Mucosa of descending colon (tissue), 3 donors: Measurements from ENCODE around the gene SEMA6D. TPM values are rescaled to one million over a fixed set of nuclear protein-coding genes. Genes with fewer than 3 reads are reported as not detected.

Source experiments
- ATAC-seq: fragments of 200-7000 bp; cut with Tn5 transposase; one replicate; pipeline ENCODE4 v1.9.1; 2020; ENCODE audit warnings: mild to moderate bottlenecking, moderate library complexity
- DNase-seq, 3 donors: peaks; one replicate each; pipeline ENCODE4 v3.0.0-alpha.2; 2020
- H3K36me3 ChIP-seq: fragments of 200-600 bp; one replicate; pipeline ENCODE4 v1.8.0; 2021; ENCODE audit warnings: low read depth, mild to moderate bottlenecking
- H3K4me1 ChIP-seq: fragments of 200-600 bp; one replicate; pipeline ENCODE4 v1.8.0; 2021; ENCODE audit warnings: low read depth, mild to moderate bottlenecking
- H3K4me3 ChIP-seq: fragments of 200-600 bp; one replicate; pipeline ENCODE4 v1.8.0; 2021; ENCODE audit warnings: mild to moderate bottlenecking
- H3K9me3 ChIP-seq: fragments of 200-600 bp; one replicate; pipeline ENCODE4 v1.8.0; 2021; ENCODE audit warnings: mild to moderate bottlenecking
- intact Hi-C, 2 donors: fragments of 100-400 bp; cut with DNase I in 1 of 2; cut with micrococcal nuclease in 1 of 2; formaldehyde crosslinking; loops; one replicate each; pipeline versions ENCODE4 v1.11.0 to v1.11.1; 2022; cut with DNase I, micrococcal nuclease
- total RNA-seq, 3 donors: library from RNA; stranded (reverse); fragmentation: NEBNext Ultra II Directional in 2 of 3; extraction: Animal tissue kit (Norgen Biotek cat#: 25700) in 2 of 3; gene quantifications; one replicate each; pipeline versions ENCODE4 v1.2.1 to v1.2.4, GENCODE V29; 2021 to 2023
- TF ChIP-seq, protein P1 (sequence below): fragments of 200-600 bp; IDR thresholded peaks from one replicate; pipeline ENCODE4 v1.8.0; 2022; ENCODE audit warnings: antibody characterized with exemption, mild to moderate bottlenecking
- donor health status: DM: no; HTN: no; CAD: no; lungs with moderate emphysema.
- donor health status: DM: no; HTN: no; CAD: no.
- donor health status: DM: no; HTN: yes; CAD: no.

SEMA6D gene
- total RNA-seq, 3 donors from 2014 or later, result 43.3 to 77.2 (median 48.3) TPM

DNA sequence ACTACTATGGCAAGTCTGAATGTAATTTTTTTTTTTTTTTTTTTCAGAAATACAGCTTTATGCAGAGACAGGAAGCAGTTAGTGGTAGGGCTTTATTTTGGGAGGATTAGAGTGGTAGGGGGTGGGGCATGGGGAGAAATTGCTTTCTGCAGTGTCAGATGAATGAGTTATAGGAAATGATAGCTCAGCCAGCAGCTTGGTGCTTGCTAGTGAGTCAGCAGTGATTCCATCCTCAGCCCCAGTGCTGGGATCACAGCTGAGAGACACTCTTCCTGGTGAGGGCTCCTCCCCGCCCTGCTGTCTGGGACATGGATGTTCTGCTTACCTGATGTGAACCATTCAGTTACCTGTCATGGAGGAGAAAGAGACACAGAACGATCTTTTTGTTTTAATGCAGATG lies 39.6 kb downstream of the SEMA6D start:
- TF ChIP-seq, protein P1, sequence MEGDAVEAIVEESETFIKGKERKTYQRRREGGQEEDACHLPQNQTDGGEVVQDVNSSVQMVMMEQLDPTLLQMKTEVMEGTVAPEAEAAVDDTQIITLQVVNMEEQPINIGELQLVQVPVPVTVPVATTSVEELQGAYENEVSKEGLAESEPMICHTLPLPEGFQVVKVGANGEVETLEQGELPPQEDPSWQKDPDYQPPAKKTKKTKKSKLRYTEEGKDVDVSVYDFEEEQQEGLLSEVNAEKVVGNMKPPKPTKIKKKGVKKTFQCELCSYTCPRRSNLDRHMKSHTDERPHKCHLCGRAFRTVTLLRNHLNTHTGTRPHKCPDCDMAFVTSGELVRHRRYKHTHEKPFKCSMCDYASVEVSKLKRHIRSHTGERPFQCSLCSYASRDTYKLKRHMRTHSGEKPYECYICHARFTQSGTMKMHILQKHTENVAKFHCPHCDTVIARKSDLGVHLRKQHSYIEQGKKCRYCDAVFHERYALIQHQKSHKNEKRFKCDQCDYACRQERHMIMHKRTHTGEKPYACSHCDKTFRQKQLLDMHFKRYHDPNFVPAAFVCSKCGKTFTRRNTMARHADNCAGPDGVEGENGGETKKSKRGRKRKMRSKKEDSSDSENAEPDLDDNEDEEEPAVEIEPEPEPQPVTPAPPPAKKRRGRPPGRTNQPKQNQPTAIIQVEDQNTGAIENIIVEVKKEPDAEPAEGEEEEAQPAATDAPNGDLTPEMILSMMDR, result no peak
- intact Hi-C loops, result no loop called here
- ATAC-seq, result peak; percentile 94

DNA sequence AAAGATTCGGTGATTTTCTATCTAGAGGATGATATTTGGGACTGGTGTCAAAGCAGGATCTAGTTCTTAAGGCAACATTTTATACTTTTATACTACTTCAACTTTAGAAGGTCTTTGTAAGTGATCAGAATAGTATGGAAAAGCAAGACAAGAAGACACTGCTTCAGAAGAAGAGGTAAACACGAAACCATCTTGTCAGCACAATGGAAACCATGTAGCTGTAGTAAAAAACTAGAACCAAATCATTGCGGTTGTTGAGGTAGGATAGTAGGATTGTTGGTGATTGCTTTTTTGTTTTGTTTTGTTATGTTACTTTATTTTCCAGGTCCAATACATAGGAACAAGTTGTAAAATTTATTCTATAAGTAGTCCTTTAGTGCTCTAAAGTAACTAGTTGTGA lies 40.0 kb downstream of the SEMA6D start:
- intact Hi-C loops, result no loop called here
- TF ChIP-seq, protein P1, result no peak
- Histone ChIP-seq H3K36me3 (no peaks in the 10 kb centered on the region), H3K4me1 (no peaks in the 10 kb centered on the region), H3K9me3 (peaks cover 17% of the 10 kb centered on the region), H3K4me3 (no peak overlapping the region)
- DNase-seq (no peak), ATAC-seq (no peak)

More for the DNA sequence above, 39.6 kb downstream of the SEMA6D start:
- H3K9me3 ChIP-seq, result peaks cover 17% of the 10 kb centered on the region
- peak in 1 of 3 donors; percentile 19 for DNase-seq
- no peaks in the 10 kb centered on the region for H3K4me1 ChIP-seq
- H3K36me3 ChIP-seq, result no peaks in the 10 kb centered on the region
- no peak overlapping the region for H3K4me3 ChIP-seq

DNA sequence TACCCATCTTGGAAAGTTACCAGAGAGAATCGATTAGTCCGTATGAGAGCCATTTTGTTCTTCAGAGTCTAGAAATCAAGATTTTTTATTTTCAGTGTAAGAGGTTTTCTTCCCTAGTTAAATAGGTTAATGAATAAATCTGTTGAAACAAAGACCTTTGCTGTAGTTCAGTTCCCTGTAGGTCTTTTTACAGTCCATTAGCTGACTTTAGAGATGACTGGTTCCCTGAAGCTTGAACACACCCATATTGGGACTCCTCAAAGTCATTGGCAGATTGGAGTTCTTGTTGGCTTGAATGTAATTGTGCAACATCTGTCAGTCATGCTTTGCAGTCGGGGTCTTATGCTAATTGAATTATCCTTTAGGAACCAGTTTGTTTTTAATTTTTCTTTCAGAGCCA lies 45.3 kb downstream of the SEMA6D start:
- intact Hi-C loops, result no loop called here

DNA sequence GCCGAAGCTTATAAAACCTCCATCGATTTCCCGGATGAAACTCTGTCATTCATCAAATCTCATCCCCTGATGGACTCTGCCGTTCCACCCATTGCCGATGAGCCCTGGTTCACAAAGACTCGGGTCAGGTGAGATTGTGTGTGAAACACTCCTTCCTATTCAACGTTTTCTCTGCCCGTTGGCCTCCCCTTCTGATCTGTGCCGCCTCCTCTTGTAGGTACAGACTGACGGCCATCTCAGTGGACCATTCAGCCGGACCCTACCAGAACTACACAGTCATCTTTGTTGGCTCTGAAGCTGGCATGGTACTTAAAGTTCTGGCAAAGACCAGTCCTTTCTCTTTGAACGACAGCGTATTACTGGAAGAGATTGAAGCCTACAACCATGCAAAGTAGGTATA lies 47.4 kb downstream of the SEMA6D start:
- intact Hi-C loops, result no loop called here
- H3K4me1 ChIP-seq, result no peaks in the 10 kb centered on the region
- no peak for ATAC-seq
- TF ChIP-seq, protein P1, result no peak
- H3K4me3 ChIP-seq, result no peak overlapping the region
- peaks cover 6% of the 10 kb centered on the region for H3K36me3 ChIP-seq
- no peaks in the 10 kb centered on the region for H3K9me3 ChIP-seq
- DNase-seq, result no peak

More for the DNA sequence above, 45.3 kb downstream of the SEMA6D start:
- Histone ChIP-seq H3K4me3 (no peak overlapping the region), H3K9me3 (no peaks in the 10 kb centered on the region), H3K4me1 (no peaks in the 10 kb centered on the region), H3K36me3 (peaks cover 6% of the 10 kb centered on the region)
- ATAC-seq (no peak), DNase-seq (no peak)
- TF ChIP-seq, protein P1, result no peak

DNA sequence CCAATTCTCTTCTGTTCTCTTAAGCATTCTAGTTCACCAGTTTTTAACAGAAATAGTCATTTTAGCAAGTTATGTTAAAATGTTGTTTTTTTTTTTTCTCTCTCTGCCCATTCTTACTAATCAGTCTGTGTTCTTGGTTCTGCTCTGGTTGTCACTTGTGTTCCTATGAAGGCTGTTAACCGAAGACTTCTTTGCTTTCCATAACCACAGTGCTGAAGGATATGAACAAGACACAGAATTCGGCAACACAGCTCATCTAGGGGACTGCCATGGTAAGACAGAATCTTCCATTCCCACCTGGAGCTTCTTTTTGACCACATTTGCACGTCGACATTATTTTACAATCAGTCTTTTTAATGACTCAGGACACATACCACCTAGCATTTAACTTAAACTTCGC lies 49.1 kb downstream of the SEMA6D start:
- peaks cover 6% of the 10 kb centered on the region for H3K36me3 ChIP-seq
- DNase-seq (no peak), ATAC-seq (no peak)
- no peak overlapping the region for H3K4me3 ChIP-seq
- H3K4me1 ChIP-seq, result no peaks in the 10 kb centered on the region
- intact Hi-C loops, result no loop called here
- H3K9me3 ChIP-seq, result no peaks in the 10 kb centered on the region
- TF ChIP-seq, protein P1, result no peak

DNA sequence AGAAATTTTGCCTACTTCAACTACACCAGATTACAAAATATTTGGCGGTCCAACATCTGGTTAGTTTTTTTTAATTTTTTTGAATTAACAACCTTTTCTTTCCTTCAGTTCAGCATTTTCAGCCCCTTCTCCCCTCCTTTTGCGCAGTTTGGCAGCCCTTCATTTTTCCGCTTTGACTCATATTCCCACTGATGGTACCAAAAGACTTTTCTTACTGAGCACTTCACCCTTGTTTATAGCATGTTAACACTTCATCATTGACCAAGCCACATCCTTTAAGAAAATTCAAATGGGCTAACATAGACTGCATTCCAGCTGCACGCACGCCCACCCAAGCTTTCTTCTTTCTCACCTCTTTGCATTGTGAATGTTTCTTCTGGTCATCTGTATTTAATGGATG lies 49.7 kb downstream of the SEMA6D start:
- peaks cover 6% of the 10 kb centered on the region for H3K36me3 ChIP-seq
- TF ChIP-seq, protein P1, result no peak
- no peaks in the 10 kb centered on the region for H3K4me1 ChIP-seq
- no peak for ATAC-seq
- intact Hi-C loops, result no loop called here
- no peak for DNase-seq
- H3K9me3 ChIP-seq, result no peaks in the 10 kb centered on the region
- H3K4me3 ChIP-seq, result no peak overlapping the region
